Progenitor cell of endocrine pancreas (in vitro differentiated cells): ENCODE measurements around the gene CIAPIN1. TPM values are rescaled to one million over a fixed set of nuclear protein-coding genes. Genes with fewer than 3 reads are reported as not detected.

Experiments used
- DNase-seq: peaks from one replicate; pipeline ENCODE4 v3.0.0; 2021; ENCODE audit warnings: low spot score; ENCODE audit not compliant: unreplicated experiment
- H3K27ac Mint-ChIP-seq: 2 replicates; pipeline ENCODE4 v1.8.0; 2021; ENCODE audit warnings: mild to moderate bottlenecking, moderate library complexity, mixed read lengths
- H3K27me3 Mint-ChIP-seq: 2 replicates; pipeline ENCODE4 v1.8.0; 2021; ENCODE audit warnings: mixed read lengths
- H3K36me3 Mint-ChIP-seq: 2 replicates; pipeline ENCODE4 v1.8.0; 2022; ENCODE audit warnings: mixed read lengths; ENCODE audit not compliant: insufficient read depth
- H3K4me1 Mint-ChIP-seq: 2 replicates; pipeline ENCODE4 v1.8.0; 2021; ENCODE audit warnings: low read depth, mixed read lengths
- H3K4me3 Mint-ChIP-seq: 2 replicates; pipeline ENCODE4 v1.8.0; 2021; ENCODE audit warnings: low read depth, mild to moderate bottlenecking, moderate library complexity, mixed read lengths
- H3K9me3 Mint-ChIP-seq: 2 replicates; pipeline ENCODE4 v1.8.0; 2021; ENCODE audit warnings: low read depth, mixed read lengths
- total RNA-seq: library from RNA; stranded (reverse); gene quantifications from 2 replicates; pipeline ENCODE4 v1.2.1, GENCODE V29; 2021
- TF ChIP-seq, protein P1 (sequence below): fragments of 200-600 bp; sonication (generic); IDR thresholded peaks from one replicate; pipeline ENCODE4 v1.5.0; 2021; ENCODE audit warnings: antibody characterized with exemption, mild to moderate bottlenecking; ENCODE audit not compliant: unreplicated experiment

Gene CIAPIN1
- total RNA-seq, 1 donor from 2014 or later = 79.3 TPM

DNA sequence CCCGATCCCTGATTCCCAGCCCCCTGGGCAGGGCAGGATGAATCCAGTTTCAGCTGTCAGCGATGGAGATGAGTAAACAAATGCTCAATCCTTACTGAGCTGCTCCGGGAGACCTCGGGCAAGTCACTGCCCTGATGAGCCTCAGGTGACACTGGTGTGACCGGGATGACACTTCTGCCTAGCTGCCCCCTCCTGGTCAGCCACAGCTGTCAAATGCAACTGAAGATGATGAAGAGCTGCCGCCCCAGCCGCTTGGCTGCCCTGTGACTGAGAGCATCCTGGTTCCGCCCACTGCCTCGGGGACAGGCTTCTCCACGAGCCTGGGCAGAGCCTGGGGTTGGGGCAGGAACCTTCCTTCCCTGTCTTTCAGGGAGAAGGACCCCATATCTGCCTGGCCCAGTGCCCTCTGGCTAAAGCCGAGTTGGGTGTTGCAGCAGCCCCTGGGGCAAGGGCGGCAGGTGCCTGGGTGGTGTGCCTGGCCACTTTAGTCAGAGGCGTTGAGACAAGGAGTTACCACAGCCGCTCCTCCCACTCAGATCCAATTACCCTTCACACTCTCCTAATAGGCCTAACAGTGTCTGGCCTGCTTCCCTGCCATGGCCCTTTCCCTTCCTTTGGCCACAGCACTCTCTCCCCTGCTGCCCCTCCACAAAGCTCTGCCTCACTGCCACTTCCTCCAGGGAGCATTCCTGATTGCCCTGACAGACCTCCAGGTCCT, 37.2 kb downstream of the CIAPIN1 start:
- no peaks in the 10 kb centered on the region for H3K9me3 Mint-ChIP-seq
- H3K27me3 Mint-ChIP-seq = peaks cover 19% of the 10 kb centered on the region
- H3K27ac Mint-ChIP-seq = no peak overlapping the region
- no peaks in the 10 kb centered on the region for H3K4me1 Mint-ChIP-seq
- DNase-seq = no peak
- TF ChIP-seq, protein P1, sequence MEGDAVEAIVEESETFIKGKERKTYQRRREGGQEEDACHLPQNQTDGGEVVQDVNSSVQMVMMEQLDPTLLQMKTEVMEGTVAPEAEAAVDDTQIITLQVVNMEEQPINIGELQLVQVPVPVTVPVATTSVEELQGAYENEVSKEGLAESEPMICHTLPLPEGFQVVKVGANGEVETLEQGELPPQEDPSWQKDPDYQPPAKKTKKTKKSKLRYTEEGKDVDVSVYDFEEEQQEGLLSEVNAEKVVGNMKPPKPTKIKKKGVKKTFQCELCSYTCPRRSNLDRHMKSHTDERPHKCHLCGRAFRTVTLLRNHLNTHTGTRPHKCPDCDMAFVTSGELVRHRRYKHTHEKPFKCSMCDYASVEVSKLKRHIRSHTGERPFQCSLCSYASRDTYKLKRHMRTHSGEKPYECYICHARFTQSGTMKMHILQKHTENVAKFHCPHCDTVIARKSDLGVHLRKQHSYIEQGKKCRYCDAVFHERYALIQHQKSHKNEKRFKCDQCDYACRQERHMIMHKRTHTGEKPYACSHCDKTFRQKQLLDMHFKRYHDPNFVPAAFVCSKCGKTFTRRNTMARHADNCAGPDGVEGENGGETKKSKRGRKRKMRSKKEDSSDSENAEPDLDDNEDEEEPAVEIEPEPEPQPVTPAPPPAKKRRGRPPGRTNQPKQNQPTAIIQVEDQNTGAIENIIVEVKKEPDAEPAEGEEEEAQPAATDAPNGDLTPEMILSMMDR = no peak
- H3K36me3 Mint-ChIP-seq = no peaks in the 10 kb centered on the region
- H3K4me3 Mint-ChIP-seq = no peak overlapping the region

DNA sequence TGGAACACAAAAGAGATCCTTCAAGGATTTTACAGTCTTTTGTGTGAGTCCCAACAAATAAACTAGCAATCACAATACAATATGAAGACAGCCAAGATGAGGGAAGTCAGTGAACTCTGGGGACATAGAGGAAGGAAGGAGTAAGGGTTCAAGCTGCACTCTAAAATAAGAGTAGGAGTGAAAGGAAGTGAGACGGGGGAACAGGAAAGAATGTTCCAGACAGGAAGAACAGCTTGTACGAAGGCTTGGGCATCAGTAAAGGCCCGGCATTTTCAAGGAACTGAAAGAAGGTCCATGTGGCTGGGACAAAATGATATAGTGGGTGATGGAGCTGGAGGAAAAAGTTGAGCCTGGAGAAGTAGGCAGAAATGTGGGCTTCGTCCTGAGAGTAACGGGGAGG, 38.1 kb downstream of the CIAPIN1 start:
- no peak overlapping the region for H3K4me3 Mint-ChIP-seq

DNA sequence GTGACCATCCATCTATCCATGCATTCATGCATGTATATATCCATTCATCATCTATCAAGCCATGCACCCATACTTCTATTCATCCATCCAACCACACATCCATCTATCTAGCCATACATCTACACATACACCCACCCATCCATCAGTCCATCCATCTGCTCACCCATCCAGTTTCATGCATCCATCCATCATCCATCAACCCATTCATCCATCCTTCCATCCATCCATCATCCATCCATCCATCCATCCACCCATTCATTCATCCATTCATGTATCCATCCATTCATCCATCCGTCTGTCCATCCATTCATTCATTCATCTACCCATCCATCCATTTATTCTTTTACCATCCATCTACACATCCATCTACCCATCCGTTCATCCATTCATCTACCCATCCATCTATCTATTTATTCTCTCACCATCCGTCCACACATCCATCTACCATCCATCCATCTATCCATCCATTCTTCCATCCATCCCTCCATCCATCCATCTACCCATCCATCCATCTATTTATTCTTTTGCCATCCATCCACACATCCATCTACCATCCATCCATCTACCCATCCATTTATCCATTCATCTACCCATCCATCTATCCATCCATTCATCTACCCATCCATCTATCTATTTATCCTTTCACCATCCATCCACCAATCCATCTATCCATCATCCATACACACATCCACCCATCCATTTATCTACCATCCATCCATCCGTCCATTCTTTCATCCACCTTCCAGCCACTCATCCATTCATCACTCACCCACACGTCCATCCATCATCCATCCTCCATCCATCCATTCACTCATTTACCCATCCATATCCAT, 39.4 kb downstream of the CIAPIN1 start:
- Mint-ChIP-seq H3K27me3 (peaks cover 29% of the 10 kb centered on the region), H3K9me3 (no peaks in the 10 kb centered on the region), H3K4me1 (no peaks in the 10 kb centered on the region), H3K27ac (no peak overlapping the region), H3K4me3 (no peak overlapping the region), H3K36me3 (no peaks in the 10 kb centered on the region)
- TF ChIP-seq, protein P1 = no peak
- DNase-seq = no peak

More for the DNA sequence above, 38.1 kb downstream of the CIAPIN1 start:
- peaks cover 28% of the 10 kb centered on the region for H3K27me3 Mint-ChIP-seq
- no peak for DNase-seq
- no peak overlapping the region for H3K27ac Mint-ChIP-seq
- H3K4me1 Mint-ChIP-seq = no peaks in the 10 kb centered on the region
- no peaks in the 10 kb centered on the region for H3K36me3 Mint-ChIP-seq
- TF ChIP-seq, protein P1 = no peak
- no peaks in the 10 kb centered on the region for H3K9me3 Mint-ChIP-seq

DNA sequence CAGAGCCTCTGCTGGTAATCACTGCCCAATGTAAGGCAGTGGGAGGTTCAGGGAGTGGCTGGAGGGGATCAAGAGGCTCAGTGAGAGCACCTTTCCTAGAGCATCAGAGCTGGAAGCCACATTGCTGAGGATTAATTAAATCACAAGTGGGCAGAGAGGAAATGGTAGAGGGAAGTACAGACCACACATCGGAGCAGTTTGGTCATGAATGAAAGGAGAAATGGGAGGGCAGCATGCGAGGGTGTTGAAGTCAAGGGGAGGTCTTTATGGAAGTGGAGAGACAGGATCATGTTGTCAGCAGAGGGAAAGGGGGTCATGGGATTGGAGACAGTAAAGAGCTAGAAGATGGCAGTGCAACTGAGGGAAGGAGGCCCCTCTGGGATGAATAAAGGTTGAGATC, 40.3 kb downstream of the CIAPIN1 start:
- Mint-ChIP-seq H3K36me3 (no peaks in the 10 kb centered on the region), H3K27ac (no peak overlapping the region), H3K4me3 (no peak overlapping the region), H3K4me1 (no peaks in the 10 kb centered on the region), H3K27me3 (peaks cover 29% of the 10 kb centered on the region), H3K9me3 (no peaks in the 10 kb centered on the region)
- no peak for DNase-seq
- TF ChIP-seq, protein P1 = no peak

DNA sequence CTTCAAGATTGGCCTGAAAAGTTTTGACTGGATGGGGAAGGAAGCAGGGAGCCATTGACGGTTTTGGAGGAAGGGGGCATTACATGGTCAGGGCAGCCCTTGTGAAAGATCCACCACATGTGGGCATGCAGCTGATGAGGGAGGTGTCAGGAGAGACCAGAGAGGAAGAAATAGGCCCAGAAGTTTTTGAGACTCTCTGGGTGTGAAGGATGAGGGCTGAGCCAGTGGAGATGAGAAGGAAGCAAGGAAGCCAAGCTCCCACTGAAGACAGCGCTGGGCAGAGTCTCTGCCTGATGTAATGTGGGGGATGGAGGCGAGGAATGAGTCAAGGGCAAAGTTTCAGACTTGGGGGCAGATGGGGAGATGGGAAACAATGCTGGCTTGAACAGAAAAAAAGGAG, 42.1 kb downstream of the CIAPIN1 start:
- Mint-ChIP-seq H3K27me3 (peaks cover 25% of the 10 kb centered on the region), H3K4me1 (no peaks in the 10 kb centered on the region), H3K4me3 (no peak overlapping the region), H3K9me3 (no peaks in the 10 kb centered on the region), H3K27ac (no peak overlapping the region), H3K36me3 (no peaks in the 10 kb centered on the region)
- TF ChIP-seq, protein P1 = no peak
- no peak for DNase-seq
